Measurements from ENCODE around the gene TNRC6B. TPM values are rescaled to one million over a fixed set of nuclear protein-coding genes. Genes with fewer than 3 reads are reported as not detected.
A peak's percentile ranks its signal among the peaks of the same experiment; 100 is the strongest.
"Not testable (repeated sequence)": the region's sequence is repeated elsewhere in the genome, so short reads cannot be mapped to it uniquely, and the experiment has no call there.

The TNRC6B gene
- total RNA-seq, 2 experiments from 2014 or later, result 37.0 to 63.7 TPM

DNA sequence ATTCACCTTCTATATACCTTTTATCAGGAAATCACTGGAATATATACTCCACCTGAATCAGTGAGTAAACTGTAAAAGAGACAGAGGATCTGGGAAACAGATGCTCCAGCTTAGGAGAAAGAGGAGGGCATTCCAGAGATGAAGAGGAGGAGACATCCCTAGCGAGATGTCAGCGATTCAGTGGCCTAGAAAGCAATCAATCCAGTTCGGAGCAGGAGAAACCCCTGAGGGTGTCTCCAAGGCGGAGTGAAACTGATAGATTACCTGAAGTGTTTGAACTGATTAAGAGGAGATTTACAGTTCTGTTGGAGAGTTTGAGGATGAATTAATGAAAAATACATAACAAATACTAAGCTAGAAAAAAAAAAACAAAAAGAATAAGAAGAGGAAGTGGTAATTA, 24.5 kb upstream of the TNRC6B start:
- Histone ChIP-seq H3K36me3 (ENCODE audit: insufficient read depth, low read length) (no peaks in the 10 kb centered on the region), H3K4me3 (ENCODE audit: low read depth, low read length, poor library complexity, severe bottlenecking) (no peak overlapping the region), H3K4me1 (ENCODE audit: insufficient read depth, low read length, poor library complexity, severe bottlenecking) (no peaks in the 10 kb centered on the region), H3K79me2 (ENCODE audit: insufficient read depth, low read depth, low read length) (no peaks in the 10 kb centered on the region), H3K9me3 (ENCODE audit: low read length) (no peaks in the 10 kb centered on the region), H3K4me2 (ENCODE audit: low read length) (no peak overlapping the region), H3K27ac (ENCODE audit: low read depth, low read length, poor library complexity, severe bottlenecking) (no peak overlapping the region), H3K9me2 (ENCODE audit: insufficient read depth, low read length) (no peaks in the 10 kb centered on the region), H4K20me1 (ENCODE audit: insufficient read depth, low read length) (no peaks in the 10 kb centered on the region), H2AFZ (ENCODE audit: low read length) (no peak overlapping the region)
- TF ChIP-seq, protein P1, sequence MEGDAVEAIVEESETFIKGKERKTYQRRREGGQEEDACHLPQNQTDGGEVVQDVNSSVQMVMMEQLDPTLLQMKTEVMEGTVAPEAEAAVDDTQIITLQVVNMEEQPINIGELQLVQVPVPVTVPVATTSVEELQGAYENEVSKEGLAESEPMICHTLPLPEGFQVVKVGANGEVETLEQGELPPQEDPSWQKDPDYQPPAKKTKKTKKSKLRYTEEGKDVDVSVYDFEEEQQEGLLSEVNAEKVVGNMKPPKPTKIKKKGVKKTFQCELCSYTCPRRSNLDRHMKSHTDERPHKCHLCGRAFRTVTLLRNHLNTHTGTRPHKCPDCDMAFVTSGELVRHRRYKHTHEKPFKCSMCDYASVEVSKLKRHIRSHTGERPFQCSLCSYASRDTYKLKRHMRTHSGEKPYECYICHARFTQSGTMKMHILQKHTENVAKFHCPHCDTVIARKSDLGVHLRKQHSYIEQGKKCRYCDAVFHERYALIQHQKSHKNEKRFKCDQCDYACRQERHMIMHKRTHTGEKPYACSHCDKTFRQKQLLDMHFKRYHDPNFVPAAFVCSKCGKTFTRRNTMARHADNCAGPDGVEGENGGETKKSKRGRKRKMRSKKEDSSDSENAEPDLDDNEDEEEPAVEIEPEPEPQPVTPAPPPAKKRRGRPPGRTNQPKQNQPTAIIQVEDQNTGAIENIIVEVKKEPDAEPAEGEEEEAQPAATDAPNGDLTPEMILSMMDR (conservative IDR thresholded peaks at IDR 0.05; ENCODE audit: low read length), result no peak
- no peak for TF ChIP-seq EZH2phosphoT487 (IDR thresholded peaks at IDR 0.05; ENCODE audit: borderline replicate concordance, low read depth, low read length)
- ChIA-PET CTCF (ENCODE audit: unreplicated experiment) (no interaction called here), POLR2A (no interaction called here)
- intact Hi-C loops (cut with micrococcal nuclease; ENCODE audit: unreplicated experiment), result no loop called here
- no TSS peak for BruUV-seq (replicated peaks)
- no peak for DNase-seq (ENCODE audit: low spot score)

DNA sequence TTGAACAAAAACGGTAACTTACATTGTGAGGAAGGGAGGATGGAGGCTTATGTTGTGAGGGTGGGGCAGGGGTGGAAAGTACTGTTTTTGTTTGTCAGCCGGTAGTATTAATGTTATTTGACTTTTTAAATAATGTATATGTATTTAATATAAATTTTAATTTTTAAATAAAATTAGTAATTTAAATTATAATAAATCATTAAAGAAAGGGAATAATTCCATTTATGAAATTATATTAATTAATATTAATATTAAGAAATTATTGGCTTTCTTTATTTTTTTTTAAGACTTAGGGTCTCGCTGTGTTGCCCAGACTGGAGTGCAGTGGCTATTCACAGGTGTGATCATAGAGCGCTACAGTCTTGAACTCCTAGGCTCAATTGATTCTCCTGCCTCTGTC, 24.0 kb upstream of the TNRC6B start:
- Histone ChIP-seq H3K27ac (ENCODE audit: low read depth, low read length, poor library complexity, severe bottlenecking) (no peak overlapping the region), H3K4me3 (ENCODE audit: low read depth, low read length, poor library complexity, severe bottlenecking) (no peak overlapping the region), H4K20me1 (ENCODE audit: insufficient read depth, low read length) (no peaks in the 10 kb centered on the region), H3K4me1 (ENCODE audit: insufficient read depth, low read length, poor library complexity, severe bottlenecking) (no peaks in the 10 kb centered on the region), H3K36me3 (ENCODE audit: insufficient read depth, low read length) (no peaks in the 10 kb centered on the region), H3K4me2 (ENCODE audit: low read length) (no peak overlapping the region), H2AFZ (ENCODE audit: low read length) (no peak overlapping the region), H3K79me2 (ENCODE audit: insufficient read depth, low read depth, low read length) (no peaks in the 10 kb centered on the region), H3K9me2 (ENCODE audit: insufficient read depth, low read length) (no peaks in the 10 kb centered on the region), H3K9me3 (ENCODE audit: low read length) (no peaks in the 10 kb centered on the region)
- POLR2A ChIA-PET, result no interaction called here
- BruUV-seq (replicated peaks), result no TSS peak
- intact Hi-C loops (cut with micrococcal nuclease; ENCODE audit: unreplicated experiment), result no loop called here
- DNase-seq (ENCODE audit: low spot score), result no peak
- CTCF ChIA-PET (ENCODE audit: unreplicated experiment), result no interaction called here
- TF ChIP-seq, protein P1 (conservative IDR thresholded peaks at IDR 0.05; ENCODE audit: low read length), result no peak
- no peak for TF ChIP-seq EZH2phosphoT487 (IDR thresholded peaks at IDR 0.05; ENCODE audit: borderline replicate concordance, low read depth, low read length)

DNA sequence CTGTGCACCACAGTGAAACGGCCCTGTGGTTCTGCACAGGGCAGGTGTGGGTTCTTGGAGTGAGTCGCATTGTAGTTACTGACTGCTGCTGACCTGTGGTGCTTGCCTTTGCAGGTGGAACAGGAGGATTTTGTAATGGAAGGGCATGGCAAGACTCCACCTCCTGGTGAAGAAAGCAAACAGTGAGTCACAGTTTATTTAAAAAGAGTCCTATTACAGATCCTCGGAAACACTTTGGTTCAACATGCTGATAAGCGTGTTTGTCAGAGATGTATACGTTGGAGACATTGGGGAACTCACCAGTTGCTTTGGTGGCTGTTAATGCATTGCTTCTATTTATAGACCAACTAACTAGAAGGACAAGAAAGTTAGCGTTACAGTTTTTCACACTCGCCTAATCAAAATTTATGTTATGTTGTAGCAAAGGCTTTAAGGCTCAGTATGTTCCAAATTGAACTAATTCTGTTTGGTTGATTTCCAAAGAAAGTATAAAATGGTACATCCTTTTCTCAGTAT, 21.7 kb upstream of the TNRC6B start:
- POLR2A ChIA-PET, result no interaction called here
- no peak overlapping the region for H3K27ac ChIP-seq (ENCODE audit: low read depth, low read length, poor library complexity, severe bottlenecking)
- no peaks in the 10 kb centered on the region for H3K4me1 ChIP-seq (ENCODE audit: insufficient read depth, low read length, poor library complexity, severe bottlenecking)
- no peak overlapping the region for H3K4me3 ChIP-seq (ENCODE audit: low read depth, low read length, poor library complexity, severe bottlenecking)
- H4K20me1 ChIP-seq (ENCODE audit: insufficient read depth, low read length), result no peaks in the 10 kb centered on the region
- H3K36me3 ChIP-seq (ENCODE audit: insufficient read depth, low read length), result no peaks in the 10 kb centered on the region
- H3K79me2 ChIP-seq (ENCODE audit: insufficient read depth, low read depth, low read length), result no peaks in the 10 kb centered on the region
- no peak overlapping the region for H2AFZ ChIP-seq (ENCODE audit: low read length)
- no peaks in the 10 kb centered on the region for H3K9me2 ChIP-seq (ENCODE audit: insufficient read depth, low read length)
- DNase-seq (ENCODE audit: low spot score), result no peak
- H3K4me2 ChIP-seq (ENCODE audit: low read length), result no peak overlapping the region
- no peaks in the 10 kb centered on the region for H3K9me3 ChIP-seq (ENCODE audit: low read length)
- no TSS peak for BruUV-seq (replicated peaks)
- intact Hi-C loops (cut with micrococcal nuclease; ENCODE audit: unreplicated experiment), result no loop called here
- TF ChIP-seq EZH2phosphoT487 (IDR thresholded peaks at IDR 0.05; ENCODE audit: borderline replicate concordance, low read depth, low read length), result no peak
- TF ChIP-seq, protein P1 (conservative IDR thresholded peaks at IDR 0.05; ENCODE audit: low read length), result 0 out of 2 replicates have a peak, but pooled peaks have one; percentile 37
- CTCF ChIA-PET (ENCODE audit: unreplicated experiment), result no interaction called here

DNA sequence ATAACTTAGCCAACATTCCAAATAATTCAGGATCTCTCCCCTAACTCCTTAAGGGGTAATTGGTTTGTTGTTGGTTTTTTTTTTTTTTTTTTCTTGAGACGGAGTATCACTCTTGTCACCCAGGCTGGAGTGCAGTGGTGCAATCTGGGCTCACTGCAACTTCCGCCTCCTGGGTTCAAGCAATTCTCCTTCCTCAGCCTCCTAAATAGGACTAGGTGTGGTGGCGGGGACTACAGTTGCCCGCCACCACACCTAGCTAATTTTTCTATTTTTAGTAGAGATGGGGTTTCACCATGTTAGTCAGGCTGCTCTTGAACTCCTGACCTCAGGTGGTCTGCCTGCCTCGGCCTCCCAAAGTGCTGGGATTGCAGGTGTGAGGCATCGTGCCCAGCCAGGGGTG, 21.0 kb upstream of the TNRC6B start:
- CTCF ChIA-PET (ENCODE audit: unreplicated experiment); POLR2A ChIA-PET; intact Hi-C loops (cut with micrococcal nuclease; ENCODE audit: unreplicated experiment); DNase-seq (ENCODE audit: low spot score); H4K20me1 ChIP-seq (ENCODE audit: insufficient read depth, low read length); H3K4me3 ChIP-seq (ENCODE audit: low read depth, low read length, poor library complexity, severe bottlenecking); H2AFZ ChIP-seq (ENCODE audit: low read length); H3K4me1 ChIP-seq (ENCODE audit: insufficient read depth, low read length, poor library complexity, severe bottlenecking); BruUV-seq (replicated peaks); H3K27ac ChIP-seq (ENCODE audit: low read depth, low read length, poor library complexity, severe bottlenecking); H3K36me3 ChIP-seq (ENCODE audit: insufficient read depth, low read length); H3K9me3 ChIP-seq (ENCODE audit: low read length); H3K79me2 ChIP-seq (ENCODE audit: insufficient read depth, low read depth, low read length); H3K4me2 ChIP-seq (ENCODE audit: low read length); H3K9me2 ChIP-seq (ENCODE audit: insufficient read depth, low read length): not testable (repeated sequence)

Data from OCI-LY7 (cell line).